Measurements from ENCODE around the gene UBE2F.
"Not testable (repeated sequence)": the region's sequence is repeated elsewhere in the genome, so short reads cannot be mapped to it uniquely, and the experiment has no call there.

The UBE2F gene

DNA sequence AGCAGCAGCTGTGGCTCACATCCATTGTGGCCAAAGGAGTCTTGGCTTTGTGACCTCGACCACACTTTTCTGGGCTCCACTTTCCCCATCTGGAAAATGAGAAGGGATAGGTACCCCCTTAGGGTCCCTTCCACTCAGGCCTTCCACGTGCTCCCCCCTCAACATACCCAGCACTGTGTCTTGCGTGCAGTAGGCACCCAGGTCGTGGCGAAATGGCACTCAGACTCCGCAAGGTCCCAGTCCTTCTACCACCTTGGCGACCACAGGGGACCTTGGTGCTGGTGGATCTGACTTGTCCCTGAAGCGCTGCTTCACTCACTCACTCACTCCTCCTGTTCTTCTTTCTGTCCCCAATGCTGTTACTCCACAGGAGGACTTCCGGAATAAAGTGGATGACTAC lies 74.1 kb downstream of the UBE2F start:
- no peaks in the 10 kb centered on the region for H3K4me1 ChIP-seq (ENCODE audit: control insufficient read depth, insufficient read depth, low read length)
- WGBS, 2 experiments = 84% methylated on average over 9 of the region's 9 CpGs
- no peak overlapping the region for H3K27ac ChIP-seq (ENCODE audit: insufficient read depth, low read depth, low read length, poor library complexity, severe bottlenecking)
- H3K4me3 ChIP-seq (ENCODE audit: insufficient read depth, low read depth, low read length) = no peak overlapping the region
- H3K27me3 ChIP-seq (ENCODE audit: control insufficient read depth, insufficient read depth, low read length, poor library complexity, severe bottlenecking) = no peaks in the 10 kb centered on the region
- peaks cover 8% of the 10 kb centered on the region for H3K36me3 ChIP-seq (ENCODE audit: control insufficient read depth, insufficient read depth, low read length)
- no peaks in the 10 kb centered on the region for H3K9me3 ChIP-seq (ENCODE audit: control insufficient read depth, low read length)

DNA sequence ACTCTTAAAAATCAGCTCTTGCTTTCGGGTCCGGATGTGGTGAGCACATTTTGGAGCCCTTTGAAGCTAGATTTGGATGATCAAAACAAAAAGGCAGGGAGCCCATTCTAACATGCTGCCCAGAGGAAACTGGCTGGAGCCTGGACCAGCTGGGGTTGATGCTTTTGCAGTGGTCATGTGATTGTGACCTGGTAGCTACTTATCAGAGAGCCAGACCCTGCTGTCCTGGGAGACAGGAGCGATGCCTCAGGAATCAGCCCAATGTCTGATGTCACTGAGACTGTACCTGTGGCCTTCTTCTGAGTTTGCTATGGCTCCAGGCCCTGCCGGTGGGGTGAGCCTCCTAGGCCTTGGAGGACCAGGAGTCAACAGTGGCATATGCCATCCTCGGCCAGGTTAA lies 75.3 kb downstream of the UBE2F start:
- Histone ChIP-seq H3K36me3 (ENCODE audit: control insufficient read depth, insufficient read depth, low read length) (peaks cover 8% of the 10 kb centered on the region), H3K9me3 (ENCODE audit: control insufficient read depth, low read length) (no peaks in the 10 kb centered on the region), H3K27ac (ENCODE audit: insufficient read depth, low read depth, low read length, poor library complexity, severe bottlenecking) (no peak overlapping the region), H3K4me1 (ENCODE audit: control insufficient read depth, insufficient read depth, low read length) (no peaks in the 10 kb centered on the region), H3K4me3 (ENCODE audit: insufficient read depth, low read depth, low read length) (no peak overlapping the region), H3K27me3 (ENCODE audit: control insufficient read depth, insufficient read depth, low read length, poor library complexity, severe bottlenecking) (no peaks in the 10 kb centered on the region)
- 93 to 95% methylated on average over 5 of the region's 5 CpGs for WGBS, 2 experiments

- Histone ChIP-seq H3K27ac (ENCODE audit: insufficient read depth, low read depth, low read length, poor library complexity, severe bottlenecking) (no peak overlapping the region), H3K36me3 (ENCODE audit: control insufficient read depth, insufficient read depth, low read length) (peaks cover 8% of the 10 kb centered on the region), H3K9me3 (ENCODE audit: control insufficient read depth, low read length) (no peaks in the 10 kb centered on the region), H3K4me1 (ENCODE audit: control insufficient read depth, insufficient read depth, low read length) (no peaks in the 10 kb centered on the region), H3K27me3 (ENCODE audit: control insufficient read depth, insufficient read depth, low read length, poor library complexity, severe bottlenecking) (no peaks in the 10 kb centered on the region), H3K4me3 (ENCODE audit: insufficient read depth, low read depth, low read length) (no peak overlapping the region)
- 95 to 98% methylated on average over 6 of the region's 6 CpGs for WGBS, 2 experiments
Observed at GRCh38 chr2:238042849-238043584, 76.2 kb downstream of the UBE2F start.

GRCh38 chr2:238043851-238044250 lies 77.0 kb downstream of the UBE2F start:
- H3K4me3 ChIP-seq (ENCODE audit: insufficient read depth, low read depth, low read length) = no peak overlapping the region
- H3K9me3 ChIP-seq (ENCODE audit: control insufficient read depth, low read length) = no peaks in the 10 kb centered on the region
- peaks cover 8% of the 10 kb centered on the region for H3K36me3 ChIP-seq (ENCODE audit: control insufficient read depth, insufficient read depth, low read length)
- WGBS, 2 experiments = 95 to 96% methylated on average over 6 of the region's 6 CpGs
- H3K27ac ChIP-seq (ENCODE audit: insufficient read depth, low read depth, low read length, poor library complexity, severe bottlenecking) = no peak overlapping the region
- no peaks in the 10 kb centered on the region for H3K27me3 ChIP-seq (ENCODE audit: control insufficient read depth, insufficient read depth, low read length, poor library complexity, severe bottlenecking)
- H3K4me1 ChIP-seq (ENCODE audit: control insufficient read depth, insufficient read depth, low read length) = no peaks in the 10 kb centered on the region

GRCh38 chr2:238045575-238045974 lies 78.8 kb downstream of the UBE2F start:
- no peaks in the 10 kb centered on the region for H3K9me3 ChIP-seq (ENCODE audit: control insufficient read depth, low read length)
- H3K27me3 ChIP-seq (ENCODE audit: control insufficient read depth, insufficient read depth, low read length, poor library complexity, severe bottlenecking) = no peaks in the 10 kb centered on the region
- no peak overlapping the region for H3K4me3 ChIP-seq (ENCODE audit: insufficient read depth, low read depth, low read length)
- peaks cover 8% of the 10 kb centered on the region for H3K36me3 ChIP-seq (ENCODE audit: control insufficient read depth, insufficient read depth, low read length)
- H3K4me1 ChIP-seq (ENCODE audit: control insufficient read depth, insufficient read depth, low read length) = no peaks in the 10 kb centered on the region
- no peak overlapping the region for H3K27ac ChIP-seq (ENCODE audit: insufficient read depth, low read depth, low read length, poor library complexity, severe bottlenecking)

DNA sequence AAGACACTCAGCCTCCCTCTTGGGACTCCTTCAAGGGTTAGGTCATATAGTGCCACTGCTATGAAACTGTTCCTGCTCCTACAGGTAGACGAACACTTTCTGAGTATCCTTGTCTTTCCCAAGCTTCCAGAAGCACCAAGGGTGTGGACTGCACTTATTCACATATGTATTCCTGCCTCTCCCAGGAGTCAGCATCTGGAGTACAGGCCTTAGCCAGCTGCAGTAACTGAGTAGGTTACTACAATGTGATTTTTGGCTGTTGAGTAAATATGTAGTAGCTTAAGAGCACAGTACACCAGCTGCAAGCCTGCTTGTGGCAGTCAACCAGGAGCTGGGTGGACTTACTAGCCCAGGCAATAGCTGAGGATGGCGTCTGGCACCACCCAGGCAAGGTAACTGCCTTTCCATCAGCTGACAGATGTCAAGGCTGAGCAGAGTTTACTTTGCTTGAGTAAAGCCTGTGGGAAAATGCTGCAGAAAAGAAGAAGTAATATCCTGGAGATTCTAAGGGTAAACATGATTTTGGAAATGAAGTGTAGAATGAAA lies 80.0 kb downstream of the UBE2F start:
- Histone ChIP-seq H3K27ac (ENCODE audit: insufficient read depth, low read depth, low read length, poor library complexity, severe bottlenecking) (no peak overlapping the region), H3K4me1 (ENCODE audit: control insufficient read depth, insufficient read depth, low read length) (no peaks in the 10 kb centered on the region), H3K27me3 (ENCODE audit: control insufficient read depth, insufficient read depth, low read length, poor library complexity, severe bottlenecking) (no peaks in the 10 kb centered on the region), H3K36me3 (ENCODE audit: control insufficient read depth, insufficient read depth, low read length) (peaks cover 3% of the 10 kb centered on the region), H3K9me3 (ENCODE audit: control insufficient read depth, low read length) (no peaks in the 10 kb centered on the region), H3K4me3 (ENCODE audit: insufficient read depth, low read depth, low read length) (no peak overlapping the region)
- WGBS, 2 experiments = 90 to 91% methylated on average over 2 of the region's 2 CpGs

DNA sequence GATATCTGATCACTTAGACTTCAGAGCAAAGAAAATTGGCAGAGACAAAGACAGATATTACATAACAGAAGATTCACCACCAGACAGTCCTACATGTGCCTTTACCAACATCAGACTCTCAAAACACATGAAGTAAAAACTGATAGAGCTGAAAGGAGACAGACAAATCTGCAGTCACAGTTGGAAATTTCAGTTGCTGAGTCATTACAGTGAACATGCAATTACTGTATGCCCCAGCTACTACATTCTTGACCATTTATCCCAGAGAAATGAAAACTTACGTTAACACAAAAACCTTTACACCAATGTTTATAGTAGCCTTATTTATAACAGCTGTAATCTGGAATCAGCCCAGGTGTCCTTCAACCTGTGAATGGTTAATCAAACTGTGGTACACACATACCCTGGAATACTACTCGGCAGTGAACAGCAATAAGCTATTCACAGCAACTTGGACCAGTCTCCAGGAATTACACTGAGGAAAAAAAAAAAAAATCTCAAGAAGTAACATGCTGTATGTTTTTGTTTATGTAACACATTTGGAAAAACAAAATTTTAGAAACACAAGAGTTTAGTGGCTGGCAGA lies 86.5 kb downstream of the UBE2F start:
- 83 to 90% methylated on average over 2 of the region's 2 CpGs for WGBS, 2 experiments
- Histone ChIP-seq H3K9me3 (ENCODE audit: control insufficient read depth, low read length) (no peaks in the 10 kb centered on the region), H3K27ac (ENCODE audit: insufficient read depth, low read depth, low read length, poor library complexity, severe bottlenecking) (no peak overlapping the region), H3K4me3 (ENCODE audit: insufficient read depth, low read depth, low read length) (no peak overlapping the region), H3K36me3 (ENCODE audit: control insufficient read depth, insufficient read depth, low read length) (no peaks in the 10 kb centered on the region), H3K4me1 (ENCODE audit: control insufficient read depth, insufficient read depth, low read length) (no peaks in the 10 kb centered on the region), H3K27me3 (ENCODE audit: control insufficient read depth, insufficient read depth, low read length, poor library complexity, severe bottlenecking) (no peaks in the 10 kb centered on the region)

DNA sequence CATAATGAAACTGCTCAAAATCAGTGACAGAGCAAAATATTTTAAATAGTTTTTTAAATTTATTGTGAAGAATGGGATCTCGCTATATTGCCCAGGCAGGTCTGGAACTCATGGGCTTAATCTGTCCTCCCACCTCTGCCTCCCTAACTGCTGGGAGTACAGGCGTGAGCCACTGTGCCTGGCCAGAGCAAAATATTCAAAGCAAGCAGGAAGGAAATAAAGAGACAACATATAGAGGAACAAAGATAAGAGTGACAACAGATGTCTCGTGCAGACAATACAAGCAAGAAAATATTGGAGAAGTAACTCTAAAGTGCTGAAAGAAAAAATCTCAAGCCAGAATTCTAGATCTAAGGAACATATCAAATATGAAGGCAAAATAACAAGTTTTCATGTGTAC lies 89.0 kb downstream of the UBE2F start:
- Histone ChIP-seq H3K36me3 (ENCODE audit: control insufficient read depth, insufficient read depth, low read length) (no peaks in the 10 kb centered on the region), H3K9me3 (ENCODE audit: control insufficient read depth, low read length) (no peaks in the 10 kb centered on the region), H3K27me3 (ENCODE audit: control insufficient read depth, insufficient read depth, low read length, poor library complexity, severe bottlenecking) (no peaks in the 10 kb centered on the region), H3K27ac (ENCODE audit: insufficient read depth, low read depth, low read length, poor library complexity, severe bottlenecking) (no peak overlapping the region), H3K4me3 (ENCODE audit: insufficient read depth, low read depth, low read length) (no peak overlapping the region), H3K4me1 (ENCODE audit: control insufficient read depth, insufficient read depth, low read length) (no peaks in the 10 kb centered on the region)
- WGBS, 2 experiments = 91 to 92% methylated on average over 3 of the region's 3 CpGs

DNA sequence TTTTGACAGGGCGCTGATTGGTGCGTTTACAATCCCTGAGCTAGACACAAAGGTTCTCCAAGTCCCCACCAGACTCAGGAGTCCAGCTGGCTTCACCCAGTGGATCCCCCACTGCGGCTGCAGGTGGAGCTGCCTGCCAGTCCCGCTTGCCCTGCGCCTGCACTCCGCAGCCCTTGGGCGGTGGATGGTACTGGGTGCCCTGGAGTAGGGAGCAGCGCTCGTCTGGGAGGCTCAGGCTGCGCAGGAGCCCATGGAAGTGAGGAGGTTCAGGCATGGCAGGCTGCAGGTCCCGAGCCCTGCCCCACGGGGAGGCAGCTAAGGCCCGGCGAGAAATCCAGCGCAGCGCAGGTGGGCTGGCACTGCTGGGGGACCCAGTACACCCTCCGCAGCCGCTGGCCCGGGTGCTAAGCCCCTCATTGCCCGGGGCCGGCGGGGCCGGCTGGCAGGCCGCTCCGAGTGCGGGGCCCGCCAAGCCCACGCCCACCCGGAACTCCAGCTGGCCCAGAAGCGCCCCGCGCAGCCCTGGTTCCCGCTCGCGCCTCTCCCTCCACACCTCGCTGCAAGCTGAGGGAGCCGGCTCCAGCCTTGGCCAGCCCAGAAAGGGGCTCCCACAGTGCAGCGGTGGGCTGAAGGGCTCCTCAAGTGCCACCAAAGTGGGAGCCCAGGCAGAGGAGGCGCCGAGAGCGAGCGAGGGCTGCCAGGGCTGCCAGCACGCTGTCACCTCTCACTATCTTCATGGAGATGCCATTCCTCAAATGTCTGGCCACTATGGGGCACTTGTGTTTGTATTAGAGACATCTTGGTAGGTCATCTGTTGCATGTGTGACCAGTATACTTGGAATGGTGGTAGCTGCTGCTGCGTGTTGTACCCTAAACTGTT lies 91.1 kb downstream of the UBE2F start:
- not testable (repeated sequence) for H3K27me3 ChIP-seq (ENCODE audit: control insufficient read depth, insufficient read depth, low read length, poor library complexity, severe bottlenecking)

GRCh38 chr2:238059505-238059904 lies 92.7 kb downstream of the UBE2F start:
- WGBS, 2 experiments = 95% methylated on average over 3 of the region's 3 CpGs

More for the DNA sequence above, 91.1 kb downstream of the UBE2F start:
- H3K4me1 ChIP-seq (ENCODE audit: control insufficient read depth, insufficient read depth, low read length); H3K36me3 ChIP-seq (ENCODE audit: control insufficient read depth, insufficient read depth, low read length); H3K4me3 ChIP-seq (ENCODE audit: insufficient read depth, low read depth, low read length); H3K9me3 ChIP-seq (ENCODE audit: control insufficient read depth, low read length); H3K27ac ChIP-seq (ENCODE audit: insufficient read depth, low read depth, low read length, poor library complexity, severe bottlenecking): not testable (repeated sequence)
- WGBS, 2 experiments = 94 to 95% methylated on average over 44 of the region's 44 CpGs

More at GRCh38 chr2:238059505-238059904, 92.7 kb downstream of the UBE2F start:
- H3K27ac ChIP-seq (ENCODE audit: insufficient read depth, low read depth, low read length, poor library complexity, severe bottlenecking) = no peak overlapping the region
- H3K27me3 ChIP-seq (ENCODE audit: control insufficient read depth, insufficient read depth, low read length, poor library complexity, severe bottlenecking) = no peaks in the 10 kb centered on the region
- peaks cover 11% of the 10 kb centered on the region for H3K4me1 ChIP-seq (ENCODE audit: control insufficient read depth, insufficient read depth, low read length)
- H3K9me3 ChIP-seq (ENCODE audit: control insufficient read depth, low read length) = no peaks in the 10 kb centered on the region
- peak overlapping the region; percentile 95 for H3K4me3 ChIP-seq (ENCODE audit: insufficient read depth, low read depth, low read length)
- no peaks in the 10 kb centered on the region for H3K36me3 ChIP-seq (ENCODE audit: control insufficient read depth, insufficient read depth, low read length)

All from ectodermal cell (in vitro differentiated cells).